GM20000 (cell line): ENCODE results near the gene SLC25A23.
"Not testable (repeated sequence)": the region's sequence is repeated elsewhere in the genome, so short reads cannot be mapped to it uniquely, and the experiment has no call there.

ENCODE experiments used
- DNase-seq: peaks from one replicate; pipeline ENCODE4 v3.0.0; 2012; ENCODE audit warnings: low spot score
- CTCF ChIP-seq: IDR thresholded peaks from 2 replicates; pipeline ENCODE4 v1.5.1; 2012; ENCODE audit warnings: mild to moderate bottlenecking, control low read depth; ENCODE audit errors: extremely low read depth, missing control alignments

Gene SLC25A23

GRCh38 chr19:6412061-6412446 lies 47.5 kb downstream of the SLC25A23 start:
- DNase-seq = no peak

DNA sequence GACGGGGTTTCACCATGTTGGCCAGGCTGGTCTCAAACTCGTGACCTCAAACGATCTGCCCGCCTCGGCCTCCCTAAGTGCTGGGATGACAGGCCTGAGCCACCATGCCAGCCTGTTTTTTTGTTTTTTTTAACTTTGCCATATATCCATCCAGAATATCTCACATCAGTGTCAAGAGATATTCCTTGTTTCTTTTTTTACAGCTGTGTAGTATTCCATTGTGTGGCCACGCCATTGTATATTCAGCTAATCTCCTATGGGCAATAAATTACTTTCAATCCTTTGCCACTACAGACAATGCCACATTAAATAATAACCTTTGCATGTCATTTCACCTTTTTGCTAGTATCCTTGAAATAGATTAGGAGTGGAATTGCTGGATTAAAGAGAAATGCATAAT lies 50.2 kb downstream of the SLC25A23 start:
- TF ChIP-seq CTCF = no peak

More at GRCh38 chr19:6412061-6412446, 47.5 kb downstream of the SLC25A23 start:
- no peak for TF ChIP-seq CTCF

GRCh38 chr19:6406401-6406800 lies 53.2 kb downstream of the SLC25A23 start:
- TF ChIP-seq CTCF = no peak
- no peak for DNase-seq

More for the DNA sequence above, 50.2 kb downstream of the SLC25A23 start:
- DNase-seq = no peak

GRCh38 chr19:6402837-6403608 lies 56.6 kb downstream of the SLC25A23 start:
- no peak for DNase-seq
- TF ChIP-seq CTCF = no peak

DNA sequence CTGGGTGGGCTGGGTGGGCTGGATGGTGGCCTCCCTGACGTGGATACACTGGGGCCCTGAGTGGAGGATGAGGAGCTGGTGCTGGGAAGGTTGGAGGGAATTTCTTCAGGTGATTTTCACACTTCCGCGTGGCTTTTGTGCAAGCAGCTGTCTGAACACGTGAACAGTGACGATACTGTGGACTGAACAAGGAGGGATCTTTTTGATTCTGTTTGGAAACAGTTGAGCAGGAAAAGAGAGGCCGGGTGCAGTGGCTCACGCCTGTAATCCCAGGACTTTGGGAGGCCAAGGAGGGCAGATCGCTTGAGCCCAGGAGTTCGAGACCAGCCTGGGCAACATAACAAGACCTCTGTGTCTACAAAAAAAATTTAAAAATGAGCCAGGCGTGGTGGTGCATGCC lies 57.5 kb downstream of the SLC25A23 start:
- DNase-seq = no peak
- TF ChIP-seq CTCF = no peak

GRCh38 chr19:6400062-6400944 lies 59.3 kb downstream of the SLC25A23 start:
- DNase-seq = not testable (repeated sequence)

- no peak for DNase-seq
- TF ChIP-seq CTCF = no peak
Measured at GRCh38 chr19:6396305-6396704, 63.3 kb downstream of the SLC25A23 start.
